CD4-positive, CD25-positive, alpha-beta regulatory T cell (primary cell): ENCODE measurements around the gene TGM5. TPM values are rescaled to one million over a fixed set of nuclear protein-coding genes. Genes with fewer than 3 reads are reported as not detected.
A peak's percentile ranks its signal among the peaks of the same experiment; 100 is the strongest.
"Not testable (repeated sequence)": the region's sequence is repeated elsewhere in the genome, so short reads cannot be mapped to it uniquely, and the experiment has no call there.

Source experiments
- ATAC-seq, 2 donors: fragments of 150-1000 bp; cut with Tn5 transposase; one replicate each; pipeline ENCODE4 v1.10.0; 2021; ENCODE audit warnings: low read depth in 2 of 2, moderate number of reproducible peaks in 2 of 2, moderate library complexity in 1 of 2
- DNase-seq, 3 donors: peaks; one replicate each; pipeline versions ENCODE4 v3.0.0 to v3.0.0-alpha.2; 2012 to 2022; ENCODE audit warnings: mixed read lengths in 1 of 3
- H3K27ac ChIP-seq: one replicate; pipeline ENCODE4 v1.7.0; 2013; ENCODE audit warnings: mild to moderate bottlenecking, low read length; ENCODE audit not compliant: insufficient read depth, poor library complexity, severe bottlenecking
- H3K27me3 ChIP-seq: one replicate; pipeline ENCODE4 v1.7.0; 2013; ENCODE audit warnings: low read length; ENCODE audit not compliant: control insufficient read depth, insufficient read depth
- H3K36me3 ChIP-seq: one replicate; pipeline ENCODE4 v1.7.0; 2013; ENCODE audit warnings: mild to moderate bottlenecking, low read length, moderate library complexity; ENCODE audit not compliant: control insufficient read depth, insufficient read depth
- H3K4me1 ChIP-seq: 2 replicates; pipeline ENCODE4 v1.7.0; 2013; ENCODE audit warnings: mild to moderate bottlenecking, low read length; ENCODE audit not compliant: insufficient read depth, control insufficient read depth, poor library complexity, severe bottlenecking
- H3K4me3 ChIP-seq: one replicate; pipeline ENCODE4 v1.7.0; 2013; ENCODE audit warnings: low read depth, mild to moderate bottlenecking, low read length, moderate library complexity
- H3K9me3 ChIP-seq, 2 experiments: 1 replicate in 1 of 2; 2 replicates in 1 of 2; pipeline ENCODE4 v1.7.0; 2013; ENCODE audit warnings: low read length in 2 of 2, mild to moderate bottlenecking in 1 of 2, moderate library complexity in 1 of 2; ENCODE audit not compliant: control insufficient read depth in 2 of 2
- H3K27ac Mint-ChIP-seq, 3 donors: one replicate each; pipeline ENCODE4 v1.8.0; 2020 to 2022; ENCODE audit warnings: mild to moderate bottlenecking in 3 of 3, mixed read lengths in 3 of 3, moderate library complexity in 2 of 3
- H3K27me3 Mint-ChIP-seq: one replicate; pipeline ENCODE4 v1.8.0; 2022; ENCODE audit warnings: mild to moderate bottlenecking, mixed read lengths
- H3K36me3 Mint-ChIP-seq: one replicate; pipeline ENCODE4 v1.8.0; 2020; ENCODE audit warnings: mixed read lengths
- H3K4me1 Mint-ChIP-seq, 4 donors: one replicate each; pipeline ENCODE4 v1.8.0; 2020 to 2022; ENCODE audit warnings: mixed read lengths in 4 of 4, mild to moderate bottlenecking in 1 of 4
- H3K4me3 Mint-ChIP-seq, 4 donors: one replicate each; pipeline ENCODE4 v1.8.0; 2020 to 2022; ENCODE audit warnings: mild to moderate bottlenecking in 4 of 4, mixed read lengths in 4 of 4, moderate library complexity in 3 of 4
- H3K9me3 Mint-ChIP-seq, 7 donors: one replicate each; pipeline ENCODE4 v1.8.0; 2020 to 2022; ENCODE audit warnings: mixed read lengths in 7 of 7, mild to moderate bottlenecking in 3 of 7, moderate library complexity in 2 of 7
- polyA plus RNA-seq, 4 donors: library from polyadenylated mRNA; unstranded; fragments of 300-500 nt; fragmentation: Illumina TruSeq; gene quantifications; one replicate each; pipeline ENCODE4 v1.2.3, GENCODE V29; 2021
- total RNA-seq: library from RNA; stranded (reverse); gene quantifications from one replicate; pipeline ENCODE4 v1.2.3, GENCODE V29; 2022

TGM5 gene
- total and polyA plus RNA-seq, 5 donors from 2014 or later = not detected

GRCh38 chr15:43293432-43293831 is 26.7 kb upstream of the TGM5 start:
- Mint-ChIP-seq H3K9me3 (no peaks in the 10 kb centered on the region), H3K36me3 (no peaks in the 10 kb centered on the region), H3K27ac (no peak overlapping the region), H3K4me1 (peaks cover 0 to 8% (median 0%) of the 10 kb centered on the region in 4 donors), H3K27me3 (peaks cover 43% of the 10 kb centered on the region), H3K4me3 (no peak overlapping the region)
- Histone ChIP-seq H3K4me1 (no peaks in the 10 kb centered on the region), H3K36me3 (no peaks in the 10 kb centered on the region), H3K27me3 (peaks cover 13% of the 10 kb centered on the region), H3K9me3 (no peaks in the 10 kb centered on the region), H3K4me3 (no peak overlapping the region), H3K27ac (no peak overlapping the region)
- ATAC-seq (no peak), DNase-seq (no peak)

GRCh38 chr15:43292375-43293078 is 25.8 kb upstream of the TGM5 start:
- Mint-ChIP-seq H3K9me3 (peaks cover 0 to 2% (median 0%) of the 10 kb centered on the region in 7 donors), H3K27ac (no peak overlapping the region), H3K36me3 (no peaks in the 10 kb centered on the region), H3K4me3 (no peak overlapping the region), H3K4me1 (peaks cover 0 to 8% (median 0%) of the 10 kb centered on the region in 4 donors), H3K27me3 (peaks cover 41% of the 10 kb centered on the region)
- ATAC-seq (no peak), DNase-seq (no peak)
- Histone ChIP-seq H3K36me3 (no peaks in the 10 kb centered on the region), H3K4me3 (no peak overlapping the region), H3K9me3 (no peaks in the 10 kb centered on the region), H3K4me1 (no peaks in the 10 kb centered on the region), H3K27ac (no peak overlapping the region), H3K27me3 (peaks cover 13% of the 10 kb centered on the region)

GRCh38 chr15:43289656-43290055 is 22.9 kb upstream of the TGM5 start:
- not testable (repeated sequence) for DNase-seq, H3K36me3 ChIP-seq, H3K27ac ChIP-seq, H3K4me3 Mint-ChIP-seq, H3K27ac Mint-ChIP-seq, H3K9me3 Mint-ChIP-seq, ATAC-seq, H3K4me1 ChIP-seq, H3K36me3 Mint-ChIP-seq, H3K9me3 ChIP-seq, H3K4me3 ChIP-seq
- Mint-ChIP-seq H3K4me1 (peaks cover 0 to 12% (median 2%) of the 10 kb centered on the region in 4 donors), H3K27me3 (peaks cover 31% of the 10 kb centered on the region)
- H3K27me3 ChIP-seq = peaks cover 13% of the 10 kb centered on the region

GRCh38 chr15:43287254-43287653 is 20.5 kb upstream of the TGM5 start:
- Histone ChIP-seq H3K36me3 (no peaks in the 10 kb centered on the region), H3K9me3 (no peaks in the 10 kb centered on the region), H3K27me3 (peaks cover 5% of the 10 kb centered on the region), H3K27ac (no peak overlapping the region), H3K4me3 (no peak overlapping the region), H3K4me1 (no peaks in the 10 kb centered on the region)
- ATAC-seq (no peak), DNase-seq (no peak)
- Mint-ChIP-seq H3K4me3 (no peak overlapping the region), H3K36me3 (no peaks in the 10 kb centered on the region), H3K4me1 (peaks cover 0 to 4% (median 2%) of the 10 kb centered on the region in 4 donors), H3K9me3 (peaks cover 0 to 2% (median 0%) of the 10 kb centered on the region in 7 donors), H3K27me3 (peaks cover 18% of the 10 kb centered on the region), H3K27ac (no peak overlapping the region)

- Mint-ChIP-seq H3K27me3 (peaks cover 13% of the 10 kb centered on the region), H3K4me1 (peaks cover 0 to 4% (median 2%) of the 10 kb centered on the region in 4 donors), H3K9me3 (peaks cover 0 to 2% (median 0%) of the 10 kb centered on the region in 7 donors), H3K4me3 (no peak overlapping the region), H3K36me3 (no peaks in the 10 kb centered on the region), H3K27ac (no peak overlapping the region)
- no peaks in the 10 kb centered on the region for H3K27me3 ChIP-seq
- ATAC-seq (no peak), DNase-seq (no peak)
- H3K9me3 ChIP-seq = no peaks in the 10 kb centered on the region
- no peak overlapping the region for H3K27ac ChIP-seq
- H3K36me3 ChIP-seq = no peaks in the 10 kb centered on the region
- no peaks in the 10 kb centered on the region for H3K4me1 ChIP-seq
- H3K4me3 ChIP-seq = no peak overlapping the region
Observed at GRCh38 chr15:43286074-43286473, 19.3 kb upstream of the TGM5 start.

GRCh38 chr15:43285609-43286037 is 18.9 kb upstream of the TGM5 start:
- DNase-seq = peak; percentile 33 to 76 (median 62)
- Histone ChIP-seq H3K36me3 (no peaks in the 10 kb centered on the region), H3K27ac (no peak overlapping the region), H3K27me3 (no peaks in the 10 kb centered on the region), H3K4me3 (no peak overlapping the region), H3K4me1 (no peaks in the 10 kb centered on the region), H3K9me3 (no peaks in the 10 kb centered on the region)
- ATAC-seq = peak; percentile 69 to 70
- H3K27me3 Mint-ChIP-seq = peaks cover 16% of the 10 kb centered on the region
- peaks cover 0 to 4% (median 2%) of the 10 kb centered on the region in 4 donors for H3K4me1 Mint-ChIP-seq
- no peaks in the 10 kb centered on the region for H3K36me3 Mint-ChIP-seq
- no peak overlapping the region for H3K4me3 Mint-ChIP-seq
- H3K9me3 Mint-ChIP-seq = peaks cover 0 to 2% (median 0%) of the 10 kb centered on the region in 7 donors
- no peak overlapping the region for H3K27ac Mint-ChIP-seq

GRCh38 chr15:43283526-43283925 is 16.8 kb upstream of the TGM5 start:
- H3K27ac ChIP-seq = no peak overlapping the region
- H3K27me3 ChIP-seq = no peaks in the 10 kb centered on the region
- Mint-ChIP-seq H3K4me1 (peaks cover 0 to 4% (median 2%) of the 10 kb centered on the region in 4 donors), H3K27ac (no peak overlapping the region), H3K27me3 (peaks cover 22% of the 10 kb centered on the region), H3K4me3 (no peak overlapping the region), H3K36me3 (no peaks in the 10 kb centered on the region), H3K9me3 (peaks cover 0 to 2% (median 0%) of the 10 kb centered on the region in 7 donors)
- no peak for ATAC-seq
- no peaks in the 10 kb centered on the region for H3K36me3 ChIP-seq
- H3K4me1 ChIP-seq = no peaks in the 10 kb centered on the region
- no peaks in the 10 kb centered on the region for H3K9me3 ChIP-seq
- no peak overlapping the region for H3K4me3 ChIP-seq
- no peak for DNase-seq
